Activated T-cell treated with anti-CD3 and anti-CD28 coated beads for 48 hours (primary cell): ENCODE data around the gene TMF1.

Source experiments
- DNase-seq: peaks from one replicate; pipeline ENCODE4 v3.0.0-alpha.2; 2020; ENCODE audit warnings: low read depth

Gene TMF1

DNA sequence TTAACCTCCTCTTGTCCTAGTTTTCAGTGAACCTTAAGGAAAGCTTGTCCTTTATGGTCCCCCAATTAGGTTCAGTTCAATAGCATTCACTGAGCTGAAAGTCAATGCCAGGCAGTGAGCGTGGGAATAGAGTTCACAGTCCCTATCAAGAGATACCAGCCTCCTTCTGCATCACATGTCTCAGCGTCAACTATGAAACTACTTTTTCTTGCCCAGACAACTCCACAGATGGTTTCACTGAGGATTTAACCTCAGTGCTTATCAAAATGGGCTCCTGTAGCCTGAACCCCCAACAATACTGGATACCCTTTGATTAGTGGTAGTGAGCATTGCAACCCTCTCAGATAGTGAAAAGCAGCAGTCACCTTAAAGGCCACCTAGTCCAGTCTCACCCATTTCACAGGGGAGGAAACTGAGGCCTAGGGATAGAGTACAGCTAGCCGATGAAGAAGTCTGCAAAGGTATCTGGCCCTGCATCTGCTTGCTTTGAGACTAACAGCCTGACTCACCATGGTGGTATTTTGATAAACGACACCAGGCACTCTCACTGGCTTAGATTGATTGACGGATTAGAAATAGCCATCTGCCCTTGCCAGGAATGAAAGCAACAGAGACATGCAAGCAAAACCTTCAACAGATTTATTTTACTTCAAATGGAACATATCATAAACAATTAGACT, 29.6 kb upstream of the TMF1 start:
- DNase-seq: no peak

- DNase-seq: peak; percentile 92
These were observed 28.2 kb upstream of the TMF1 start, which contains the start of gene UBA3 for GRCh38 chr3:69080233-69080920. Gene UBA3 (minus strand): TSS chr3:69080365. CDS start chr3:69080353, 12 bp downstream.

- peak; percentile 29 for DNase-seq
These were observed 27.4 kb upstream of the TMF1 start for GRCh38 chr3:69079269-69080159.

GRCh38 chr3:69072928-69073327, 20.8 kb upstream of the TMF1 start:
- no peak for DNase-seq

GRCh38 chr3:69066121-69066520, 14.0 kb upstream of the TMF1 start:
- DNase-seq: no peak

DNA sequence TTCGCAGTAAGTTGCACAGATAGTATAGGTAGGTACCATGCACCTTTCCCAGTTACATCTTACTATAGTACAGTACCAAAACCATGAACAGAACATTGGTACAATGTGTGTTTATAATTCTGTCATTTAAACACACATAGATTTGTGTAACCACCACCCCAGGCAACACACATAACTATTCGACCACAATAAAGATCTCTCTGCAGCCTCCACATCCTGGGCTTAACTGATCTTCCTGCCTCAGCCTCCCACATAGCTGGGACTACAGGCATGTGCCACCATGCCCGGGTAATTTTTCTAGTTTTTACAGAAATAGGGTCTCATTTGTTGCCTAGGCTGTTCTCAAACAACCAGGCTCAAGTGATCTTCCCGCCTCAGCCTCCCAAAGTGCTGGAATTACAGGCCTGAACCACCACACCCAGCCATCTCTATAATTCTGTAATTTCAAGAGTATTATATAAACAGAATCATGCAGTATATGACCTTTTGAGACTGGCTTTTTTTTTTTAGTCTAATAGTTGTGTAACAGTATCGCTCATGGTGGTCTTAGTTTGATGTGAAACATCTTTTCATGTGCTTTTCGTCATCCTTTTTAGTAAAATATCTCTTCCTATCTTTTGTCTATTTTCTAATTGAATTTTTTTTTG, 13.3 kb upstream of the TMF1 start:
- no peak for DNase-seq

GRCh38 chr3:69063636-69064035, 11.5 kb upstream of the TMF1 start:
- no peak for DNase-seq

DNA sequence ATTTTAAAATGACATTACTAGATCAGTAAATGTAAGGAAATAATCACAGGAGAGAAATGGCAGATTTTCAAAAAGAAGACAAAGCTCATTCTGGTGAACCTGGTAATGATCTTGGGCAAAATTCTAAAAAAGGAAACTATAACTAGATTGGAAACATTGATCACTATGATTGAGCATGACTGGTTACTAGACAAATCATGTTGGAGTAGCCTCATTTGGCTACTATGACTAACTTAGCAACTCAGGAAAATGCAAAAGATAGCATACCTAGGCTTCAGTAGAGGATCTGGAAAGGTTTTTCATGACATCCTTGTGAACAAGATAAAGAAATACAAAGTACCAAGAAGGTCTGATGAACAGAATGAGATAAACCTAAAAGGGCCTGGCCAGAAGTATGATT, 7.6 kb upstream of the TMF1 start:
- no peak for DNase-seq

DNA sequence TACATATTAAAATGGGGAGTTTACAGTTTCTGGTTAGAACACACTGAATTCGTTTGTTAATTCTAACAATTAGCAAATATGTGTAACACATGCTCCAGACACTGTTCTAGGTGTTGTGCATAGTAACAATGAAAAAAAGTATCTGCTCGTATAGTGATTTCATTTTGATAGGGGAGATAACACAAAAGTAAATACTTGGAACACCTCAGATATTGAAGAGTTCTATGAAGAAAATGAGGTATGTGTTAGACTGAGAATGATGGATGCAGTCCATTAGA, 6.8 kb upstream of the TMF1 start:
- no peak for DNase-seq

GRCh38 chr3:69058180-69058946, 6.2 kb upstream of the TMF1 start:
- DNase-seq: no peak

DNA sequence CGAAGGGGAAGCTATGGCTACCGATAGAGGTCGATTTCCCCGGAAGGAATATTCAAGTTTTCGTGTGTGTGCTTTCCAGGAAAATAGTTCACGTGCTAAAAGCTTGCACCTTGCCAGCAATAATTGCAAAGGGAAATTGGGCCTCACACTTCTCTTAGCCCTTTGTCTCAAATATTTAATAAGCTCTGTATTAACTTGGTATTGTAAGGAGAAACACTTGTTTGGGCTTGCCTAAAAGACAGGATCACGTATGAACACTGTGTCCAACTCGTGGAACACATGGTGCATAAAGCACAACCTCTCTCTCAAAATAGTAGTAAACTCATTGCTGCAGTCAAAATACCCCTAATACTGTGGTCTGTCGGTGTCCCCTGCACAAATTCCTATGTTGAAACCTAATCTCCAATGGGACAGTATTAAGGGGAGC, 352 bp upstream of the TMF1 start:
- DNase-seq: no peak

DNA sequence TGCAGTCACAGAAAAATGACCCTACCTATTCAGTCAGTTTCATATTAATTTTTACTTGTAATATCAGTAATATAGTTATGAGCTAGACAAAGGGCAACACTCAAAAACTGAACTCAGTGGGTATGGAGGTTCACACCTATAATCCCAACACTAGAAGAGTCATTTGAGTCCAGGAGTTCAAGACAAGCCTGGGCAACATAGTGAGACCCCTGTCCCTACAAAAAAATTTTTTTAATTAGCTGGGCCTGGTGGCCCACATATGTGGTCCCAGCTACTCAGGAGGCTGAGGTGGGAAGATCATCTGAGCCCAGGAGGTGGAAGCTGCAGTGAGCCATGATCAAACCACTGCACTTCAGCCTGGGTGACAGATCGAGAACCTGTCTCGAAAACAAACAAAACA, 3.1 kb downstream of the TMF1 start:
- no peak for DNase-seq

DNA sequence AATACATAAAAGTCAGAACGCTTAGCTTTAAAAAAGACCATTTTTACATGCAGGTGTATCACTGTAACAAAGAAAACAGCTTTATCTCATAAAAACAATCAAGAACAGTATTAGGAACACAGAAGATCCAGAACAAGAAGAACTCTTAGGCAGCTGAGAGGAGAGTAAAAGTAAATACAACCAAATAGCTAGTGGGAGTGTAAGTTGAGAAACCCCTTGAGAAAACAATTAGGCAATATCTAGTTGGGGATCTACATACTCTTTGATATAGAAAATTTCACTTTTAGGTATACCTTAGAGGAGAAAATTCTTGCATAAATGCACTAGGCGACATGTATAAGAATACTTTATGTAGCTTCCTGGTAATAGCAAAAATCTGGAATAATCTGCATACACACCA, 7.5 kb downstream of the TMF1 start:
- no peak for DNase-seq

DNA sequence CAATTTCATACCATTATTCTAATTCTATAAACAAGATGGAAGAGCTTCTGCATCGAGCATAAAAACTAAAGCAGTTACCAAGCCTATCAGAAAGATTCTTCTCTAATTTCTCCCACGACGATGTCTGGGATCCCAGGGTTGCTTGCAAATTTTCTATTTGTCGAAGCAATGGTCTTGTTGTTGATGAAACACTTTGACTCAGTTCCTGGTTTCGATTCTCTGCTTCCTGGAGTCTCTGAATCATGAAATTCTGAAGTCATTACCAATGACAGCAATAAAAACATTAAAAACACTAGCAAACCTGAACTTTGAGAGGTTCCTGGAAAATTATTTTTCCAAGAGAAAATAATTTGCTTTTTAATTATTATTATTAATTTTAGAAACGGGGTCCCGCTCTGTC, 18.7 kb downstream of the TMF1 start:
- no peak for DNase-seq

GRCh38 chr3:69032737-69033136, 19.4 kb downstream of the TMF1 start:
- no peak for DNase-seq

- DNase-seq: no peak
These were observed 20.0 kb downstream of the TMF1 start for GRCh38 chr3:69032142-69032541.

GRCh38 chr3:69031635-69032034, 20.5 kb downstream of the TMF1 start:
- no peak for DNase-seq

DNA sequence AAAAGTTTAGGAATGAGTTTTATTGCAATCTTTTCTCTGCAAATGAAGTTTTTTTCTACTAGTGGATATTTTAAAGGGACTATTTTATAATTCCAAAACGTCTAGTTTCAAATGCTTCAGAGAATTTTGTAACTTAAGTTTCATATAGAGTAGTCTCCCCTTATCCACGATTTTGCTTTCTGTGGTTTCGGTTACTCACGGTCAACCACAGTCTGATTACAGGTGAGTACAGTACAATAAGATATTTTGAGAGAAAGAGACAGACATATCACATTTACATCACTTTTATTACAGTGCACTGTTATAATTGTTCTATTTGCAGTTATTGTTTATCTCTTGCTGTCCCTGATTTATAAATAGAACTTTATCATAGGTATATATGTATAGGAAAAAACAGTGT, 31.3 kb downstream of the TMF1 start:
- DNase-seq: no peak

- no peak for DNase-seq
These were observed 31.7 kb downstream of the TMF1 start for GRCh38 chr3:69020424-69020823.

GRCh38 chr3:69016901-69017300, 35.2 kb downstream of the TMF1 start:
- DNase-seq: no peak

DNA sequence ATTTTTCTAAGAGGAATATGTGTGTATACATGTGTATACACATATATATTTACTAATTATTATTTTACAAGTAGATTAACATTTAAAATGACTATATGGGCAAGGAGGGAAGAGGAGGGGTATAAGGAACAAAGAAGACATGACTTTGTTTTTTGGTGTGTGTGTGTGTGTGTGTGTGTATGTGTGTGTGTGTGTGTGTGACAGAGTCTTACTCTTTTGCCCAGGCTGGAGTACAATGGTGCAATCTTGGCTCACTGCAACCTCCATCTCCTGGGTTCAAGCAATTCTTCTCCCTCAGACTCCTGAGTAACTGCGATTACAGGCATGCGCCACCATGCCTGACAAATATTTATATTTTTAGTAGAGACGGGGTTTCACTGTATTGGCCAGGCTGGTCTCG, 36.0 kb downstream of the TMF1 start:
- no peak for DNase-seq
